Progenitor cell of endocrine pancreas (in vitro differentiated cells): ENCODE results near the gene HJV. TPM values are rescaled to one million over a fixed set of nuclear protein-coding genes. Genes with fewer than 3 reads are reported as not detected.

Experiments used
- DNase-seq: peaks from one replicate; pipeline ENCODE4 v3.0.0; 2021; ENCODE audit warnings: low spot score; ENCODE audit not compliant: unreplicated experiment
- H3K27ac Mint-ChIP-seq: 2 replicates; pipeline ENCODE4 v1.8.0; 2021; ENCODE audit warnings: mild to moderate bottlenecking, moderate library complexity, mixed read lengths
- H3K27me3 Mint-ChIP-seq: 2 replicates; pipeline ENCODE4 v1.8.0; 2021; ENCODE audit warnings: mixed read lengths
- H3K36me3 Mint-ChIP-seq: 2 replicates; pipeline ENCODE4 v1.8.0; 2022; ENCODE audit warnings: mixed read lengths; ENCODE audit not compliant: insufficient read depth
- H3K4me1 Mint-ChIP-seq: 2 replicates; pipeline ENCODE4 v1.8.0; 2021; ENCODE audit warnings: low read depth, mixed read lengths
- H3K4me3 Mint-ChIP-seq: 2 replicates; pipeline ENCODE4 v1.8.0; 2021; ENCODE audit warnings: low read depth, mild to moderate bottlenecking, moderate library complexity, mixed read lengths
- H3K9me3 Mint-ChIP-seq: 2 replicates; pipeline ENCODE4 v1.8.0; 2021; ENCODE audit warnings: low read depth, mixed read lengths
- total RNA-seq: library from RNA; stranded (reverse); gene quantifications from 2 replicates; pipeline ENCODE4 v1.2.1, GENCODE V29; 2021
- TF ChIP-seq, protein P1 (sequence below): fragments of 200-600 bp; sonication (generic); IDR thresholded peaks from one replicate; pipeline ENCODE4 v1.5.0; 2021; ENCODE audit warnings: antibody characterized with exemption, mild to moderate bottlenecking; ENCODE audit not compliant: unreplicated experiment

HJV gene
- total RNA-seq, 1 donor from 2014 or later: not detected

DNA sequence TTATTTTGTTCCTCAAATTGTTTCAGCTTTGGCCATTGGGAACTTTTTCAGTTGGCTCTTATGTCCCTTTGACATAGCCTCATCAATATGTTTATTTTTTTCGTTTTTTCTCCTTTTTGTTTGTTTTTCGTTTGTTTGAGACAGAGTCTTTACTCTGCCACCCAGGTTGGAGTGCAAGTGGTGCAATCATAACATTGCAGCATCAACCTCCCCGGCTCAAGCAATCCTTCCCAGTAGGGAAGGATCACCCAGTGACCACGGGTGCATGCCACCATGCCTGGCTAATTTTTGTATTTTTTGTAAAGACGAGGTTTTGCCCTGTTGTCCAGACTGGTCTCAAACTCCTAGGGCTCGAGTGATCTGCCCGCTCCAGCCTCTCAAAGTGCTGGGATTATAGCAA lies 49.0 kb downstream of the HJV start:
- no peak for DNase-seq
- Mint-ChIP-seq H3K4me1 (peaks cover 1% of the 10 kb centered on the region), H3K4me3 (no peak overlapping the region), H3K9me3 (no peaks in the 10 kb centered on the region), H3K36me3 (peaks cover 4% of the 10 kb centered on the region), H3K27ac (no peak overlapping the region), H3K27me3 (no peaks in the 10 kb centered on the region)
- TF ChIP-seq, protein P1, sequence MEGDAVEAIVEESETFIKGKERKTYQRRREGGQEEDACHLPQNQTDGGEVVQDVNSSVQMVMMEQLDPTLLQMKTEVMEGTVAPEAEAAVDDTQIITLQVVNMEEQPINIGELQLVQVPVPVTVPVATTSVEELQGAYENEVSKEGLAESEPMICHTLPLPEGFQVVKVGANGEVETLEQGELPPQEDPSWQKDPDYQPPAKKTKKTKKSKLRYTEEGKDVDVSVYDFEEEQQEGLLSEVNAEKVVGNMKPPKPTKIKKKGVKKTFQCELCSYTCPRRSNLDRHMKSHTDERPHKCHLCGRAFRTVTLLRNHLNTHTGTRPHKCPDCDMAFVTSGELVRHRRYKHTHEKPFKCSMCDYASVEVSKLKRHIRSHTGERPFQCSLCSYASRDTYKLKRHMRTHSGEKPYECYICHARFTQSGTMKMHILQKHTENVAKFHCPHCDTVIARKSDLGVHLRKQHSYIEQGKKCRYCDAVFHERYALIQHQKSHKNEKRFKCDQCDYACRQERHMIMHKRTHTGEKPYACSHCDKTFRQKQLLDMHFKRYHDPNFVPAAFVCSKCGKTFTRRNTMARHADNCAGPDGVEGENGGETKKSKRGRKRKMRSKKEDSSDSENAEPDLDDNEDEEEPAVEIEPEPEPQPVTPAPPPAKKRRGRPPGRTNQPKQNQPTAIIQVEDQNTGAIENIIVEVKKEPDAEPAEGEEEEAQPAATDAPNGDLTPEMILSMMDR: no peak

Other genes starting within 250 kb of the HJV start
- gene RNF115, start 197.6 kb downstream of the HJV start, total RNA-seq: 14.5 and 14.7 TPM in 2 replicates
- gene POLR3C, start 197.5 kb downstream of the HJV start, total RNA-seq: 31.9 and 34.0 TPM in 2 replicates
- gene NUDT17, start 176.1 kb downstream of the HJV start, total RNA-seq: 5.0 and 5.2 TPM in 2 replicates
- 36.9 and 38.2 TPM in 2 replicates for gene PIAS3, start 162.7 kb downstream of the HJV start, total RNA-seq
- 0.31 TPM in 2 replicates for gene ANKRD35, start 135.9 kb downstream of the HJV start, total RNA-seq
- 0.81 and 0.89 TPM in 2 replicates for gene ITGA10, start 111.7 kb downstream of the HJV start, total RNA-seq
- 21.1 and 23.9 TPM in 2 replicates for gene PEX11B, start 103.0 kb downstream of the HJV start, total RNA-seq
- gene RBM8A, start 94.3 kb downstream of the HJV start, total RNA-seq: 163 and 173 TPM in 2 replicates
- gene LIX1L, start 63.7 kb downstream of the HJV start, total RNA-seq: 4.2 and 4.5 TPM in 2 replicates
- 0.22 TPM in 1 of 2 replicates, not detected in the other for gene ANKRD34A, start 57.2 kb downstream of the HJV start, total RNA-seq
- 12.8 and 13.7 TPM in 2 replicates for gene POLR3GL, start 57.0 kb downstream of the HJV start, total RNA-seq
- gene TXNIP, start 25.2 kb downstream of the HJV start, total RNA-seq: 38.1 and 38.8 TPM in 2 replicates
- 3.4 and 3.6 TPM in 2 replicates for gene NBPF10, start 123.1 kb upstream of the HJV start, total RNA-seq
- 42.2 and 46.7 TPM in 2 replicates for gene NOTCH2NLA, start 207.3 kb upstream of the HJV start, total RNA-seq